NT2/D1 (cell line): ENCODE data around the gene WDR77.
A peak's percentile ranks its signal among the peaks of the same experiment; 100 is the strongest.

Source experiments
- DNase-seq: peaks from one replicate; pipeline ENCODE4 v3.0.0-alpha.2; 2011; ENCODE audit warnings: low read depth, low spot score
- H3K27me3 ChIP-seq: 2 replicates; pipeline ENCODE4 v1.6.0; 2011; ENCODE audit warnings: mild to moderate bottlenecking; ENCODE audit not compliant: insufficient read length, insufficient read depth
- H3K36me3 ChIP-seq: 2 replicates; pipeline ENCODE4 v1.6.1; 2011; ENCODE audit warnings: mild to moderate bottlenecking, low read length, mixed read lengths; ENCODE audit not compliant: insufficient read depth, insufficient read length
- H3K4me1 ChIP-seq: 2 replicates; pipeline ENCODE4 v1.5.1; 2011; ENCODE audit not compliant: insufficient read depth, insufficient read length
- H3K4me3 ChIP-seq: 2 replicates; pipeline ENCODE4 v1.5.1; 2011; ENCODE audit warnings: low read depth; ENCODE audit not compliant: insufficient read length
- H3K9ac ChIP-seq: 2 replicates; pipeline ENCODE4 v1.6.0; 2011; ENCODE audit warnings: low read depth; ENCODE audit not compliant: insufficient read length
- H3K9me3 ChIP-seq: 2 replicates; pipeline ENCODE4 v1.5.1; 2011; ENCODE audit warnings: mild to moderate bottlenecking, low read length; ENCODE audit not compliant: insufficient read depth
- SUZ12 ChIP-seq: IDR thresholded peaks from 2 replicates; pipeline ENCODE4 v1.6.1; 2011; ENCODE audit not compliant: insufficient read length, insufficient read depth; ENCODE audit errors: extremely low read depth
- YY1 ChIP-seq: IDR thresholded peaks from 2 replicates; pipeline ENCODE4 v1.6.1; 2011; ENCODE audit not compliant: insufficient read length, insufficient read depth
- ZNF274 ChIP-seq: IDR thresholded peaks from 2 replicates; pipeline ENCODE4 v1.6.1; 2011; ENCODE audit warnings: mild to moderate bottlenecking, low read depth, low read length

WDR77 gene

GRCh38 chr1:111446546-111446945 is 2.5 kb downstream of the WDR77 start:
- no peak for DNase-seq
- TF ChIP-seq ZNF274 (no peak), YY1 (no peak), SUZ12 (no peak)
- Histone ChIP-seq H3K27me3 (no peaks in the 10 kb centered on the region), H3K4me3 (no peak overlapping the region), H3K36me3 (peaks cover 79% of the 10 kb centered on the region), H3K4me1 (peaks cover 3% of the 10 kb centered on the region), H3K9ac (no peak overlapping the region), H3K9me3 (no peaks in the 10 kb centered on the region)

- no peak for DNase-seq
- no peaks in the 10 kb centered on the region for H3K9me3 ChIP-seq
- peaks cover 3% of the 10 kb centered on the region for H3K4me1 ChIP-seq
- H3K9ac ChIP-seq, result no peak overlapping the region
- TF ChIP-seq SUZ12 (no peak), ZNF274 (no peak), YY1 (no peak)
- H3K27me3 ChIP-seq, result no peaks in the 10 kb centered on the region
- no peak overlapping the region for H3K4me3 ChIP-seq
- peaks cover 90% of the 10 kb centered on the region for H3K36me3 ChIP-seq
Observed at GRCh38 chr1:111444031-111444430, 5.0 kb downstream of the WDR77 start.

GRCh38 chr1:111442457-111442856 is 6.6 kb downstream of the WDR77 start:
- DNase-seq, result no peak
- peaks cover 3% of the 10 kb centered on the region for H3K4me1 ChIP-seq
- H3K27me3 ChIP-seq, result no peaks in the 10 kb centered on the region
- no peak overlapping the region for H3K9ac ChIP-seq
- no peak overlapping the region for H3K4me3 ChIP-seq
- TF ChIP-seq ZNF274, result no peak
- H3K36me3 ChIP-seq, result peaks cover 100% of the 10 kb centered on the region
- H3K9me3 ChIP-seq, result no peaks in the 10 kb centered on the region

- peak; percentile 36 for DNase-seq
- H3K36me3 ChIP-seq, result peaks cover 95% of the 10 kb centered on the region
- TF ChIP-seq SUZ12, result no peak
- no peak for TF ChIP-seq YY1
- no peak for TF ChIP-seq ZNF274
Observed at GRCh38 chr1:111441573-111442192, 7.4 kb downstream of the WDR77 start.

GRCh38 chr1:111439461-111440351 is 9.3 kb downstream of the WDR77 start:
- Histone ChIP-seq H3K9ac (no peak overlapping the region), H3K27me3 (no peaks in the 10 kb centered on the region), H3K4me3 (no peak overlapping the region), H3K36me3 (peaks cover 75% of the 10 kb centered on the region), H3K9me3 (no peaks in the 10 kb centered on the region), H3K4me1 (no peaks in the 10 kb centered on the region)
- DNase-seq, result no peak
- TF ChIP-seq SUZ12 (no peak), ZNF274 (no peak), YY1 (no peak)

More at GRCh38 chr1:111441573-111442192, 7.4 kb downstream of the WDR77 start:
- Histone ChIP-seq H3K4me3 (no peak overlapping the region), H3K9me3 (no peaks in the 10 kb centered on the region), H3K9ac (no peak overlapping the region), H3K27me3 (no peaks in the 10 kb centered on the region), H3K4me1 (no peaks in the 10 kb centered on the region)

- DNase-seq, result no peak
- TF ChIP-seq ZNF274, result no peak
- TF ChIP-seq SUZ12, result no peak
- TF ChIP-seq YY1, result no peak
- H3K36me3 ChIP-seq, result peaks cover 45% of the 10 kb centered on the region
Observed at GRCh38 chr1:111436726-111437125, 12.3 kb downstream of the WDR77 start.

GRCh38 chr1:111424281-111424680 is 24.8 kb downstream of the WDR77 start:
- no peak for TF ChIP-seq ZNF274
- TF ChIP-seq YY1, result no peak
- no peak for TF ChIP-seq SUZ12
- no peaks in the 10 kb centered on the region for H3K27me3 ChIP-seq

More at GRCh38 chr1:111436726-111437125, 12.3 kb downstream of the WDR77 start:
- Histone ChIP-seq H3K27me3 (no peaks in the 10 kb centered on the region), H3K4me1 (no peaks in the 10 kb centered on the region), H3K9me3 (no peaks in the 10 kb centered on the region), H3K9ac (no peak overlapping the region), H3K4me3 (no peak overlapping the region)

More at GRCh38 chr1:111424281-111424680, 24.8 kb downstream of the WDR77 start:
- Histone ChIP-seq H3K9ac (no peak overlapping the region), H3K4me1 (no peaks in the 10 kb centered on the region), H3K36me3 (no peaks in the 10 kb centered on the region), H3K4me3 (no peak overlapping the region), H3K9me3 (no peaks in the 10 kb centered on the region)
- DNase-seq, result no peak
